Upper lobe of right lung (tissue), 1 donor: Measurements from ENCODE around the gene FAM193B. TPM values are rescaled to one million over a fixed set of nuclear protein-coding genes. Genes with fewer than 3 reads are reported as not detected.

Source experiments
- ATAC-seq: fragments of 200-7000 bp; cut with Tn5 transposase; one replicate; pipeline ENCODE4 v1.9.1; 2020; ENCODE audit warnings: mild to moderate bottlenecking, moderate library complexity
- DNase-seq: peaks from one replicate; pipeline ENCODE4 v3.0.0-alpha.2; 2020
- H3K27ac ChIP-seq: fragments of 200-600 bp; one replicate; pipeline ENCODE4 v1.8.0; 2022
- H3K27me3 ChIP-seq: fragments of 200-600 bp; one replicate; pipeline ENCODE4 v1.8.0; 2022; ENCODE audit warnings: mild to moderate bottlenecking
- H3K36me3 ChIP-seq: fragments of 200-600 bp; one replicate; pipeline ENCODE4 v1.8.0; 2022
- H3K4me1 ChIP-seq: fragments of 200-600 bp; one replicate; pipeline ENCODE4 v1.8.0; 2022
- H3K4me3 ChIP-seq: fragments of 200-600 bp; one replicate; pipeline ENCODE4 v1.8.0; 2022; ENCODE audit warnings: mild to moderate bottlenecking
- H3K9me3 ChIP-seq: fragments of 200-600 bp; one replicate; pipeline ENCODE4 v1.8.0; 2022
- CTCF ChIP-seq: fragments of 200-600 bp; IDR thresholded peaks from one replicate; pipeline ENCODE4 v1.8.0; 2022; ENCODE audit warnings: antibody characterized with exemption
- intact Hi-C: fragments of 100-400 bp; cut with DNase I; formaldehyde crosslinking; loops from one replicate; pipeline ENCODE4 v1.11.0; 2022
- total RNA-seq: library from RNA; stranded (reverse); fragmentation: NEBNext Ultra II Directional; extraction: Animal tissue kit (Norgen Biotek cat#: 25700); gene quantifications from one replicate; pipeline ENCODE4 v1.2.1, GENCODE V29; 2021
- donor health status: DM: no; HTN: yes; CAD: no; lungs with severe emphysema.

The FAM193B gene
- total RNA-seq, 1 donor from 2014 or later, result 76.3 TPM

- Histone ChIP-seq H3K27ac (no peak overlapping the region), H3K9me3 (no peaks in the 10 kb centered on the region), H3K27me3 (no peaks in the 10 kb centered on the region), H3K36me3 (peaks cover 8% of the 10 kb centered on the region), H3K4me1 (peaks cover 6% of the 10 kb centered on the region), H3K4me3 (peak overlapping the region; percentile 70)
- TF ChIP-seq CTCF, result no peak
- intact Hi-C loops, result no loop called here
- ATAC-seq (no peak), DNase-seq (peak; percentile 18)
Measured at GRCh38 chr5:177601126-177601525, 46.8 kb upstream of the FAM193B start.

GRCh38 chr5:177600508-177601018 is 46.2 kb upstream of the FAM193B start:
- peak; percentile 2 for ATAC-seq
- peak; percentile 25 for DNase-seq
- intact Hi-C loops, result no loop called here

GRCh38 chr5:177599731-177600507 is 45.6 kb upstream of the FAM193B start, which contains the start of gene B4GALT7:
TSS of gene B4GALT7 (plus strand) at chr5:177600132. CDS start at chr5:177600211, 79 bp downstream.
- Histone ChIP-seq H3K9me3 (no peaks in the 10 kb centered on the region), H3K36me3 (peaks cover 20% of the 10 kb centered on the region), H3K27ac (peak within 1 kb of the TSS; percentile 89), H3K4me1 (peaks cover 6% of the 10 kb centered on the region), H3K4me3 (peak within 1 kb of the TSS; percentile 70), H3K27me3 (no peaks in the 10 kb centered on the region)
- intact Hi-C loops, result no loop called here
- ATAC-seq, result peak; percentile 98
- DNase-seq, result peak; percentile 94
- TF ChIP-seq CTCF, result no peak

More at GRCh38 chr5:177600508-177601018, 46.2 kb upstream of the FAM193B start:
- Histone ChIP-seq H3K4me3 (peak overlapping the region; percentile 70), H3K27ac (peak overlapping the region; percentile 89), H3K27me3 (no peaks in the 10 kb centered on the region), H3K4me1 (peaks cover 6% of the 10 kb centered on the region), H3K9me3 (no peaks in the 10 kb centered on the region), H3K36me3 (peaks cover 14% of the 10 kb centered on the region)
- TF ChIP-seq CTCF, result no peak

- Histone ChIP-seq H3K4me1 (peaks cover 10% of the 10 kb centered on the region), H3K4me3 (no peak overlapping the region), H3K9me3 (no peaks in the 10 kb centered on the region), H3K27me3 (no peaks in the 10 kb centered on the region), H3K36me3 (peaks cover 35% of the 10 kb centered on the region), H3K27ac (no peak overlapping the region)
- TF ChIP-seq CTCF, result no peak
- ATAC-seq (no peak), DNase-seq (no peak)
- intact Hi-C loops, result no loop called here
Measured at GRCh38 chr5:177598477-177598876, 44.1 kb upstream of the FAM193B start.

- H3K4me1 ChIP-seq, result peaks cover 18% of the 10 kb centered on the region
- no peak overlapping the region for H3K27ac ChIP-seq
- intact Hi-C loops, result no loop called here
- H3K27me3 ChIP-seq, result no peaks in the 10 kb centered on the region
- no peaks in the 10 kb centered on the region for H3K9me3 ChIP-seq
- no peak for ATAC-seq
- H3K36me3 ChIP-seq, result peaks cover 37% of the 10 kb centered on the region
- no peak overlapping the region for H3K4me3 ChIP-seq
- no peak for TF ChIP-seq CTCF
- no peak for DNase-seq
Measured at GRCh38 chr5:177596775-177597238, 42.4 kb upstream of the FAM193B start.
